Panc1 (cell line): Measurements from ENCODE around the gene RPL21. TPM values are rescaled to one million over a fixed set of nuclear protein-coding genes. Genes with fewer than 3 reads are reported as not detected.

Source experiments
- ATAC-seq: fragments of 200-7000 bp; cut with Tn5 transposase; 2 replicates; pipeline ENCODE4 v1.9.1; 2020; ENCODE audit warnings: mild to moderate bottlenecking, moderate library complexity
- Bru-seq: library from RNA; stranded (reverse); fragments of 400-500 nt; gene quantifications from one replicate; lab custom pipeline; 2021; lab: Mats Ljungman, UMichigan
- BruChase-seq, 2 experiments: library from RNA; stranded (reverse); fragments of 400-500 nt; gene quantifications; one replicate each; lab custom pipeline; 2021; lab: Mats Ljungman, UMichigan
- BruUV-seq: library from RNA; stranded (reverse); fragments of 400-500 nt; replicated peaks from 2 replicates; lab custom pipeline; 2021; lab: Mats Ljungman, UMichigan
- CTCF ChIA-PET: fragments of 300-600 bp; sonication (Branson Sonifier 250); formaldehyde crosslinking; loops from one replicate; lab custom pipeline; 2022; ENCODE audit warnings: antibody characterized with exemption; lab: Charles Lee
- POLR2A ChIA-PET: fragments of 300-600 bp; sonication (Branson Sonifier 250); formaldehyde crosslinking; loops from one replicate; lab custom pipeline; 2022; ENCODE audit warnings: antibody characterized with exemption; lab: Charles Lee
- DNase-seq: peaks from one replicate; pipeline ENCODE4 v3.0.0-alpha.2; 2010; ENCODE audit warnings: low read depth, low spot score
- H3K27ac ChIP-seq: 2 replicates; pipeline ENCODE4 v1.5.1; 2011; ENCODE audit warnings: mild to moderate bottlenecking, low read length, inconsistent platforms
- H3K27me3 ChIP-seq: fragments of 200-500 bp; sonication (Bioruptor generic); 2 replicates; pipeline ENCODE4 v1.6.0; 2014; ENCODE audit warnings: low read length, inconsistent platforms; ENCODE audit not compliant: control insufficient read depth, insufficient read depth
- H3K36me3 ChIP-seq: fragments of 200-500 bp; sonication (Bioruptor generic); 2 replicates; pipeline ENCODE4 v1.5.1; 2014; ENCODE audit warnings: inconsistent platforms, mild to moderate bottlenecking, low read length, moderate library complexity; ENCODE audit not compliant: control insufficient read depth, insufficient read depth
- H3K4me1 ChIP-seq: 2 replicates; pipeline ENCODE4 v1.5.1; 2011; ENCODE audit warnings: inconsistent platforms, mild to moderate bottlenecking, low read length, moderate library complexity; ENCODE audit not compliant: control insufficient read depth, insufficient read depth
- H3K4me3 ChIP-seq, 2 experiments: 2 replicates each; pipeline ENCODE4 v1.5.1; 2011 to 2012; ENCODE audit warnings: low read depth in 2 of 2, low read length in 2 of 2, mild to moderate bottlenecking in 2 of 2, inconsistent platforms in 1 of 2, moderate library complexity in 1 of 2
- H3K9me3 ChIP-seq: fragments of 200-500 bp; sonication (Bioruptor generic); 2 replicates; pipeline ENCODE4 v1.5.1; 2014; ENCODE audit warnings: low read depth, mild to moderate bottlenecking, inconsistent platforms, low read length, moderate library complexity; ENCODE audit not compliant: control insufficient read depth, insufficient read depth
- POLR2AphosphoS5 ChIP-seq: IDR thresholded peaks from 2 replicates; pipeline ENCODE4 v1.6.1; 2012; ENCODE audit warnings: mild to moderate bottlenecking, low read depth, low read length, moderate library complexity
- SIN3A ChIP-seq: IDR thresholded peaks from 2 replicates; pipeline ENCODE4 v1.6.1; 2012; ENCODE audit warnings: low read depth, mild to moderate bottlenecking, low read length, moderate library complexity, borderline replicate concordance; ENCODE audit not compliant: insufficient read depth
- TCF7L2 ChIP-seq: IDR thresholded peaks from 2 replicates; pipeline ENCODE4 v1.6.1; 2011; ENCODE audit warnings: mild to moderate bottlenecking, low read depth, low read length, inconsistent platforms
- in situ Hi-C: cut with HindIII; loops from 2 replicates; pipeline ENCODE4 v1.10.0; 2016; ENCODE audit warnings: low sequenced_read_pairs, low pct_unique_long_range_greater_than_20kb
- intact Hi-C: fragments of 100-400 bp; cut with micrococcal nuclease; formaldehyde crosslinking; loops from one replicate; pipeline ENCODE4 v1.10.0; 2022; ENCODE audit not compliant: unreplicated experiment
- long read RNA-seq: library from polyadenylated mRNA; unstranded; transcript quantifications from one replicate; pipeline ENCODE4 v2.0.0, GENCODE V29; 2021; ENCODE audit not compliant: unreplicated experiment
- polyA plus RNA-seq: library from polyadenylated mRNA; unstranded; fragments of >200 nt; gene quantifications from one replicate; pipeline ENCODE4 v1.2.1, GENCODE V29; 2012; ENCODE audit warnings: missing spikeins; ENCODE audit not compliant: insufficient read length
- total RNA-seq: library from RNA; stranded (reverse); gene quantifications from one replicate; pipeline ENCODE4 v1.2.1, GENCODE V29; 2021; ENCODE audit not compliant: unreplicated experiment
- TF ChIP-seq, protein P1 (sequence below), 2 experiments: IDR thresholded peaks; 2 replicates each; pipeline ENCODE4 v1.6.1; 2011 to 2012; ENCODE audit warnings: low read depth in 2 of 2, control low read depth in 1 of 2, low read length in 1 of 2, mild to moderate bottlenecking in 1 of 2, moderate library complexity in 1 of 2; ENCODE audit not compliant: insufficient read depth in 1 of 2
- TF ChIP-seq, protein P2 (sequence below): fragments of 450-650 bp; IDR thresholded peaks from 2 replicates; pipeline ENCODE4 v1.5.1; 2017; ENCODE audit warnings: mild to moderate bottlenecking

RPL21 gene
- total RNA-seq (702 TPM), Bru-seq, nascent RNA (percentile 100 among the genes with signal in this experiment), BruChase-seq, experiment 1, labeled RNA remaining after a 2-hour chase (percentile 98 among the genes with signal in this experiment), BruChase-seq, experiment 2, labeled RNA remaining after a 6-hour chase (percentile 99 among the genes with signal in this experiment)
- polyA plus RNA-seq: 355 TPM
- long read RNA-seq, transcript RPL21-202 (6 exons, 815 nt): major isoform, 25 of 44 reads
- long read RNA-seq, partial matches to known transcripts: 10 of 44 reads
- long read RNA-seq, other reads (novel, unspliced or antisense): 3 of 44 reads

DNA sequence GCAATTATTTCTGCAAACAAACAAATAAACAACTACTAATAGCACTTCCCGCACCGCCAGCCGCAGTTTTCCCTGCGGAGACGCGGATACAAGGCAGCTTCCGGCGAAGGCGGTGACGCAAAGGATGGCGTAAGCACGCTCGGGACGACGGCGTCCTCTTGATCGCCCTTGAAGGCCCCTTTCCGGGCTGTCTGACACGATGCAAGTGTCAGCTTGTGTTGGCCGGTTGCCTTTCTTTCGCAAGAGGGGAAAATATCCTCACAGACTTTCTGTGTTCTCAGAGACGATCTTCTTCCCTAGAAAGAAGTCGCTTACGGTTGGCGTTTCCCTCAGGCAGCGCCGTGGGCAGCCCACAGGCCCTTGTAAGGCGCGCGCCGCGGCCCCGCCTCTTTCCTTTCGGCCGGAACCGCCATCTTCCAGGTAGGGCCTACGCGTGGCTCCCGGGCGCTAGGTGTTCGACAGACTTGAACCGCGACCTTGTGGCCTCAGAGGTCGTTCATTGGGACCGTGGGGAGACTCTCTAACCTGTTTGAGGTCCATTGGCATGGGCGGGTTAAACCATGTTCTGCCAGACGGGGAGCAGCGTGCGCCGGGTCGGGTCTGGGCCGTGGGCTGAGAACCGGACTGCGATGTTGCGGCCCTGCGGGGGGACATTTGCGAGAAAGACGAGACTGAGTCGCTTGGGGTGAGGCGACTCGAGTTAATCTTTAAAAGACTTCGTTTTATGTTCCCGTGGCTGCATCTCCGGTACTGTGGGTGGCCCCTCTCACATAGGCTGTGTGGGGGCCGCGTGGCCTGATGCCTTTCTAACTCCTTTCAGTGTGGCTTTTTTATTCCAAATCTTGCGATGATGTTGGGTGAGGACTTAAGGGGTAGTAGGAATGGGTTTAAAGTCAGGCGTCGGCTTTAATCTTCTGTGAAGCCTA lies at the start of gene RPL21:
RPL21 (plus strand) TSS at position 393 of the 926 bp plus-strand sequence. CDS start 2,219 bp downstream, outside the sequence.
- TSS peak; percentile 81 for BruUV-seq
- peaks cover 36% of the 10 kb centered on the region for H3K36me3 ChIP-seq
- CTCF ChIA-PET: no interaction called here
- H3K27me3 ChIP-seq: no peaks in the 10 kb centered on the region
- intact Hi-C loops: loop anchor here (2.0 kb wide), 1 partner anchor 83 kb away; no protein-coding TSS in a partner anchor
- POLR2A ChIA-PET: interaction anchor here (0.9 kb wide), 1 partner anchor 69 kb away, joined by 3 read pairs; no protein-coding TSS in a partner anchor
- peak; percentile 98 for ATAC-seq
- peak; percentile 87 for DNase-seq
- peaks cover 16% of the 10 kb centered on the region for H3K4me1 ChIP-seq
- in situ Hi-C loops: no loop called here
- peak within 1 kb of the TSS; percentile 97 for H3K4me3 ChIP-seq
- TF ChIP-seq POLR2AphosphoS5 (peak; percentile 97), TCF7L2 (peak; percentile 87), SIN3A (peak; percentile 80; the same call in 1 of the 2 replicates)
- TF ChIP-seq, protein P1, sequence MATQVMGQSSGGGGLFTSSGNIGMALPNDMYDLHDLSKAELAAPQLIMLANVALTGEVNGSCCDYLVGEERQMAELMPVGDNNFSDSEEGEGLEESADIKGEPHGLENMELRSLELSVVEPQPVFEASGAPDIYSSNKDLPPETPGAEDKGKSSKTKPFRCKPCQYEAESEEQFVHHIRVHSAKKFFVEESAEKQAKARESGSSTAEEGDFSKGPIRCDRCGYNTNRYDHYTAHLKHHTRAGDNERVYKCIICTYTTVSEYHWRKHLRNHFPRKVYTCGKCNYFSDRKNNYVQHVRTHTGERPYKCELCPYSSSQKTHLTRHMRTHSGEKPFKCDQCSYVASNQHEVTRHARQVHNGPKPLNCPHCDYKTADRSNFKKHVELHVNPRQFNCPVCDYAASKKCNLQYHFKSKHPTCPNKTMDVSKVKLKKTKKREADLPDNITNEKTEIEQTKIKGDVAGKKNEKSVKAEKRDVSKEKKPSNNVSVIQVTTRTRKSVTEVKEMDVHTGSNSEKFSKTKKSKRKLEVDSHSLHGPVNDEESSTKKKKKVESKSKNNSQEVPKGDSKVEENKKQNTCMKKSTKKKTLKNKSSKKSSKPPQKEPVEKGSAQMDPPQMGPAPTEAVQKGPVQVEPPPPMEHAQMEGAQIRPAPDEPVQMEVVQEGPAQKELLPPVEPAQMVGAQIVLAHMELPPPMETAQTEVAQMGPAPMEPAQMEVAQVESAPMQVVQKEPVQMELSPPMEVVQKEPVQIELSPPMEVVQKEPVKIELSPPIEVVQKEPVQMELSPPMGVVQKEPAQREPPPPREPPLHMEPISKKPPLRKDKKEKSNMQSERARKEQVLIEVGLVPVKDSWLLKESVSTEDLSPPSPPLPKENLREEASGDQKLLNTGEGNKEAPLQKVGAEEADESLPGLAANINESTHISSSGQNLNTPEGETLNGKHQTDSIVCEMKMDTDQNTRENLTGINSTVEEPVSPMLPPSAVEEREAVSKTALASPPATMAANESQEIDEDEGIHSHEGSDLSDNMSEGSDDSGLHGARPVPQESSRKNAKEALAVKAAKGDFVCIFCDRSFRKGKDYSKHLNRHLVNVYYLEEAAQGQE (IDR thresholded peaks at IDR 0.05; ENCODE audit: insufficient read depth in 1 of 2, low read depth in 2 of 2, low read length in 1 of 2): 0 out of 4 replicates have a peak, but pooled peaks of 1 of the 2 experiments have one; percentile 19
- TF ChIP-seq, protein P2, sequence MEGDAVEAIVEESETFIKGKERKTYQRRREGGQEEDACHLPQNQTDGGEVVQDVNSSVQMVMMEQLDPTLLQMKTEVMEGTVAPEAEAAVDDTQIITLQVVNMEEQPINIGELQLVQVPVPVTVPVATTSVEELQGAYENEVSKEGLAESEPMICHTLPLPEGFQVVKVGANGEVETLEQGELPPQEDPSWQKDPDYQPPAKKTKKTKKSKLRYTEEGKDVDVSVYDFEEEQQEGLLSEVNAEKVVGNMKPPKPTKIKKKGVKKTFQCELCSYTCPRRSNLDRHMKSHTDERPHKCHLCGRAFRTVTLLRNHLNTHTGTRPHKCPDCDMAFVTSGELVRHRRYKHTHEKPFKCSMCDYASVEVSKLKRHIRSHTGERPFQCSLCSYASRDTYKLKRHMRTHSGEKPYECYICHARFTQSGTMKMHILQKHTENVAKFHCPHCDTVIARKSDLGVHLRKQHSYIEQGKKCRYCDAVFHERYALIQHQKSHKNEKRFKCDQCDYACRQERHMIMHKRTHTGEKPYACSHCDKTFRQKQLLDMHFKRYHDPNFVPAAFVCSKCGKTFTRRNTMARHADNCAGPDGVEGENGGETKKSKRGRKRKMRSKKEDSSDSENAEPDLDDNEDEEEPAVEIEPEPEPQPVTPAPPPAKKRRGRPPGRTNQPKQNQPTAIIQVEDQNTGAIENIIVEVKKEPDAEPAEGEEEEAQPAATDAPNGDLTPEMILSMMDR: no peak
- peak within 1 kb of the TSS; percentile 98 for H3K27ac ChIP-seq
- H3K9me3 ChIP-seq: no peaks in the 10 kb centered on the region

DNA sequence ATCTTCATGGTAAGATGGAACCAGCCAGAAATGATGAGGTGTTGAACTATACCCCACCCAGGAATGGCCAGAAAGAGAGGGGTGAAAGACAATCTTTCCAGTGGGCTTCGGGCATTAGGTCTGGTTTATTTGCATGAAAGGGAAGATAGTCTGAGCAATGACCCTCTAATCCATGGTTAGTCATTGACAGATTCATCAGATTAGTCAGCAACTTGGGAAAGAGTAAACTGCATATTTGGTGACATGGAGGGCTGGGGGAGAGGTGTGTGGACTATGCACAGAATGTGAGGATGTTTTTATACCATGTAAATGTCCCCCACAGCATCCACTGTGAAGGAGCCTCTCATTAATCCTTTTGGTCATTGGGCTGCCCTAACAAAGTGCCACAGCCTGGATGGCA lies 49.7 kb upstream of the RPL21 start:
- H3K27me3 ChIP-seq: no peaks in the 10 kb centered on the region
- ChIA-PET POLR2A (no interaction called here), CTCF (no interaction called here)
- no peaks in the 10 kb centered on the region for H3K36me3 ChIP-seq
- intact Hi-C loops: no loop called here
- H3K4me3 ChIP-seq: no peak overlapping the region
- H3K4me1 ChIP-seq: peaks cover 5% of the 10 kb centered on the region; the same call in 1 of the 2 replicates
- H3K27ac ChIP-seq: no peak overlapping the region
- ATAC-seq: no peak
- DNase-seq: no peak
- BruUV-seq: no TSS peak
- H3K9me3 ChIP-seq: 0 out of 2 replicates have a peak, but pooled peaks cover 2% of the 10 kb centered on the region
- TF ChIP-seq TCF7L2 (no peak), POLR2AphosphoS5 (no peak), SIN3A (no peak)
- TF ChIP-seq, protein P1 (IDR thresholded peaks at IDR 0.05; ENCODE audit: insufficient read depth in 1 of 2, low read depth in 2 of 2, low read length in 1 of 2): no peak
- TF ChIP-seq, protein P2: no peak
- in situ Hi-C loops: no loop called here
